ENCODE results near the gene ICAM2.
"Not testable (repeated sequence)": the region's sequence is repeated elsewhere in the genome, so short reads cannot be mapped to it uniquely, and the experiment has no call there.

ICAM2 gene

DNA sequence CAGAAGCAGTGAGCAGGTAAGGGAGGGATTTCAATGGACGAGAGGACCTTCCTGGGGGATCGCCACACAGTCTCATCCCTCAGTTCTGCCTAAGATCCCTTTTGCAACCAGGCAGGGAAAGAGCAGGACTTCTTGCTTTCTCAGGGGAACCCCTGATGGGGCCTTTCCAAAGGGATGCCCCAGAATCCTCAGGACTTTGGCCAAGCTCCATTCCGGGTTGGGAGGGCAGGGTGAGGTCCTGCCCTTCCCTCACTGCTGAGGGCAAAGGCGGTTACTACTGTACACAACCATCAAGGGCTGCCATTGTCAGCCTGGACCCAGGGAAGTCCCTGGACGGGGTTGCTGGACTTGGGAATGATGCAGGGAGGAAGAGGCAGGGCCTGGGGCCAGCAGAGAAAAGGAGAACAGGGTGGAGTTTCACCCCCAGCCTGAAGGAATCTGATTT is 12.6 kb downstream of the ICAM2 start:
- peaks cover 3% of the 10 kb centered on the region; the same call in 1 of the 2 replicates for H3F3A ChIP-seq (ENCODE audit: insufficient read depth)
- no peaks in the 10 kb centered on the region for H3K9me2 ChIP-seq (replicated peaks; ENCODE audit: insufficient read depth, low read length)
- H3K4me3 ChIP-seq (ENCODE audit: insufficient read depth, low read length, poor library complexity, severe bottlenecking), result no peak overlapping the region
- no peak overlapping the region for H3K27ac ChIP-seq (ENCODE audit: low read depth, low read length)
- H3K9me3 ChIP-seq (ENCODE audit: insufficient read depth, low read length), result no peaks in the 10 kb centered on the region
- H3K79me2 ChIP-seq (ENCODE audit: insufficient read depth, low read length), result peaks cover 45% of the 10 kb centered on the region
- H3K36me3 ChIP-seq (ENCODE audit: low read length), result peaks cover 11% of the 10 kb centered on the region; the same call in 1 of the 2 replicates
- H3K9ac ChIP-seq (ENCODE audit: low read length), result no peak overlapping the region
- no peaks in the 10 kb centered on the region for H4K20me1 ChIP-seq (ENCODE audit: low read depth, low read length)
- H2AFZ ChIP-seq (ENCODE audit: low read depth, low read length, severe bottlenecking), result no peak overlapping the region
- H3K27me3 ChIP-seq (ENCODE audit: low read length), result no peaks in the 10 kb centered on the region
- no peak overlapping the region for H3K4me2 ChIP-seq (ENCODE audit: low read depth, low read length, poor library complexity, severe bottlenecking)
- TF ChIP-seq, protein P1, sequence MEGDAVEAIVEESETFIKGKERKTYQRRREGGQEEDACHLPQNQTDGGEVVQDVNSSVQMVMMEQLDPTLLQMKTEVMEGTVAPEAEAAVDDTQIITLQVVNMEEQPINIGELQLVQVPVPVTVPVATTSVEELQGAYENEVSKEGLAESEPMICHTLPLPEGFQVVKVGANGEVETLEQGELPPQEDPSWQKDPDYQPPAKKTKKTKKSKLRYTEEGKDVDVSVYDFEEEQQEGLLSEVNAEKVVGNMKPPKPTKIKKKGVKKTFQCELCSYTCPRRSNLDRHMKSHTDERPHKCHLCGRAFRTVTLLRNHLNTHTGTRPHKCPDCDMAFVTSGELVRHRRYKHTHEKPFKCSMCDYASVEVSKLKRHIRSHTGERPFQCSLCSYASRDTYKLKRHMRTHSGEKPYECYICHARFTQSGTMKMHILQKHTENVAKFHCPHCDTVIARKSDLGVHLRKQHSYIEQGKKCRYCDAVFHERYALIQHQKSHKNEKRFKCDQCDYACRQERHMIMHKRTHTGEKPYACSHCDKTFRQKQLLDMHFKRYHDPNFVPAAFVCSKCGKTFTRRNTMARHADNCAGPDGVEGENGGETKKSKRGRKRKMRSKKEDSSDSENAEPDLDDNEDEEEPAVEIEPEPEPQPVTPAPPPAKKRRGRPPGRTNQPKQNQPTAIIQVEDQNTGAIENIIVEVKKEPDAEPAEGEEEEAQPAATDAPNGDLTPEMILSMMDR (IDR thresholded peaks at IDR 0.05; ENCODE audit: insufficient read depth, low read length, poor library complexity, severe bottlenecking), result no peak
- TF ChIP-seq EZH2phosphoT487 (conservative IDR thresholded peaks at IDR 0.05; ENCODE audit: low read length), result no peak

DNA sequence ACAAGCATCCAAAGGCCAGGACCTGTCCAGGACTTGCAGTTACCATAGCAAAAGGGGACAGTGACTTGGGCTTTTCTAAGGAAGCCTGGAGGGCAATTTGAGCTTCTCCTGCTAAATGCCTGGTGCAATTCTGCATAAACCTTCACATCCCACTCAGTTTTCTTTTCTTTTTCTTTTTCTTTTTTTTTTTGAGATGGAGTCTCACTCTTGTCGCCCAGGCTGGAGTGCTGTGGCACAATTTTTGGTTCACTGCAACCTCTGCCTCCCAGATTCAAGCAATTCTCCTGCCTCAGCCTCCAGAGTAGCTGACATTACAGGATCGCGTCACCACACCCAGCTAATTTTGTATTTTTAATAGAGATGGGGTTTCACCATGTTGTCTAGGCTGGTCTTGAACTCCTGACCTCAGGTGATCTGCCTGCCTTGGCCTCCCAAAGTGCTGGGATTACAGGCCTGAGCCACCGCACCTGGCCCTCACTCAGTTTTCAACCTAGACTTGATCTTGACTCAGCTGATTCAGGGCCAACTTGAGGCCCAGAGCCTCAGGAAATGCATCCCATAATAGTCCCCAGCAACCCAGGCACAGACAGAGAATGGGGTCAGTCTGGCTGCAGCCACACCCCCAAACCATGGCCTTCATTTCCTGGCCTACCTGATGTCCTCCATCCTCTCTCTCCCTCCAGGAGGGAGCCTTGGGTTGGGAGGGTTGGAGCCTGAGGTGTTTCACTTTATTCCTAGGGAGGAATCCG is 13.2 kb downstream of the ICAM2 start:
- H3K27me3 ChIP-seq (ENCODE audit: low read length); H3K27ac ChIP-seq (ENCODE audit: low read depth, low read length); H4K20me1 ChIP-seq (ENCODE audit: low read depth, low read length); H3K9me2 ChIP-seq (replicated peaks; ENCODE audit: insufficient read depth, low read length); H3K4me3 ChIP-seq (ENCODE audit: insufficient read depth, low read length, poor library complexity, severe bottlenecking); H2AFZ ChIP-seq (ENCODE audit: low read depth, low read length, severe bottlenecking); H3K9ac ChIP-seq (ENCODE audit: low read length); H3K9me3 ChIP-seq (ENCODE audit: insufficient read depth, low read length); H3F3A ChIP-seq (ENCODE audit: insufficient read depth); H3K4me2 ChIP-seq (ENCODE audit: low read depth, low read length, poor library complexity, severe bottlenecking): not testable (repeated sequence)
- peaks cover 39% of the 10 kb centered on the region for H3K79me2 ChIP-seq (ENCODE audit: insufficient read depth, low read length)
- peaks cover 11% of the 10 kb centered on the region; the same call in 1 of the 2 replicates for H3K36me3 ChIP-seq (ENCODE audit: low read length)

DNA sequence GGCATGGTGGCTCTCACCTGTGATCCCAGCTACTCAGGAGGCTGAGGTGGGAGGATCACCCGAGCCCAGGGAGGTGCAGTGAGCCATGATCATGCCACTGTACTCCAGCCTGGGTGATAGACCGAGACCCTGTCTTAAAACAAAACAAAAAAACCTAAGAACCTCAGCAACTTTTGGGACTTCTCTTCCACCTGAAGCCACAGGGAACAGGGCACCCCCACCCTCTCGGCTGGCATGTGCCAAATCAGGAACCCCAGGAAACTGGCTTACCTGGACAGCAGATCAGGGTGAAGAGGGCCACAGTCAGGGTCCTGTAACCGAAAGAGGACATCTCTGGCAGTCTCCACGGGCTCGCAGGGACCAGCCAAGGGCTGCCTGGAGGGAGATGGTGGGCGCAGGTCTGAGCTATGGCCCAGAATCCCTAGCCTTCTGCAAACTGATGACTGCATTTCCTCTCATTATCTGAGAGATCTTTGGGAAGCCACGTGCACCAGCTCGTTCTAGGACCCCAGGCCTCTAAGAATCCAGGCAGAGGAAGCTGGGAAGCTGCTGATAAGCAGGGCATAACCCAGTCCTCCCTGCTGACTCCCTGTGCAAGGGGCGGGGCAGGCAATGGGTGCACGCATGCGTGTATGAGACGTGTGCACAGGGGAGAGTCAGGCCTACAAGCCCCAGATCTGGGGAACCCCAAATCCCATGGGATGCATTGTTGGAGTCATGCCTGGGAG is 13.9 kb downstream of the ICAM2 start:
- no peak for TF ChIP-seq EZH2phosphoT487 (conservative IDR thresholded peaks at IDR 0.05; ENCODE audit: low read length)
- TF ChIP-seq, protein P1 (IDR thresholded peaks at IDR 0.05; ENCODE audit: insufficient read depth, low read length, poor library complexity, severe bottlenecking), result no peak
- Histone ChIP-seq H3F3A (ENCODE audit: insufficient read depth) (peaks cover 3% of the 10 kb centered on the region; the same call in 1 of the 2 replicates), H4K20me1 (ENCODE audit: low read depth, low read length) (no peaks in the 10 kb centered on the region), H3K9ac (ENCODE audit: low read length) (no peak overlapping the region), H3K27ac (ENCODE audit: low read depth, low read length) (no peak overlapping the region), H3K4me2 (ENCODE audit: low read depth, low read length, poor library complexity, severe bottlenecking) (no peak overlapping the region), H3K27me3 (ENCODE audit: low read length) (no peaks in the 10 kb centered on the region), H3K4me3 (ENCODE audit: insufficient read depth, low read length, poor library complexity, severe bottlenecking) (no peak overlapping the region), H3K9me2 (replicated peaks; ENCODE audit: insufficient read depth, low read length) (no peaks in the 10 kb centered on the region), H3K36me3 (ENCODE audit: low read length) (peaks cover 11% of the 10 kb centered on the region; the same call in 1 of the 2 replicates), H3K79me2 (ENCODE audit: insufficient read depth, low read length) (peaks cover 31% of the 10 kb centered on the region), H2AFZ (ENCODE audit: low read depth, low read length, severe bottlenecking) (no peak overlapping the region), H3K9me3 (ENCODE audit: insufficient read depth, low read length) (no peaks in the 10 kb centered on the region)
